ENCODE results near the gene KDM5A.
"Not testable (repeated sequence)": the region's sequence is repeated elsewhere in the genome, so short reads cannot be mapped to it uniquely, and the experiment has no call there.

KDM5A gene

GRCh38 chr12:252636-253035, 136.5 kb downstream of the KDM5A start:
- Histone ChIP-seq H3K36me3 (no peaks in the 10 kb centered on the region), H3K9me3 (peaks cover 5% of the 10 kb centered on the region), H3K4me1 (peaks cover 14% of the 10 kb centered on the region), H3K4me3 (no peak overlapping the region), H3K4me2 (no peak overlapping the region), H3K27me3 (no peaks in the 10 kb centered on the region), H3K9ac (no peak overlapping the region), H3K27ac (no peak overlapping the region), H4K20me1 (no peaks in the 10 kb centered on the region)
- no peak for TF ChIP-seq Cebpa-rat (IDR thresholded peaks at IDR 0.05)

- Histone ChIP-seq H3K9me3 (peaks cover 15% of the 10 kb centered on the region), H3K36me3 (no peaks in the 10 kb centered on the region), H3K27me3 (no peaks in the 10 kb centered on the region), H3K4me2 (no peak overlapping the region), H4K20me1 (no peaks in the 10 kb centered on the region), H3K27ac (no peak overlapping the region), H3K9ac (no peak overlapping the region), H3K4me1 (peaks cover 10% of the 10 kb centered on the region), H3K4me3 (no peak overlapping the region)
- TF ChIP-seq Cebpa-rat (IDR thresholded peaks at IDR 0.05), result no peak
Observed at GRCh38 chr12:247271-247670, 141.8 kb downstream of the KDM5A start.

- H3K9ac ChIP-seq, result no peak overlapping the region
- H3K4me3 ChIP-seq, result no peak overlapping the region
- H3K4me2 ChIP-seq, result no peak overlapping the region
- H3K27ac ChIP-seq, result no peak overlapping the region
- H3K4me1 ChIP-seq, result no peaks in the 10 kb centered on the region
- H4K20me1 ChIP-seq, result no peaks in the 10 kb centered on the region
- no peaks in the 10 kb centered on the region for H3K36me3 ChIP-seq
- peaks cover 15% of the 10 kb centered on the region for H3K9me3 ChIP-seq
- no peak for TF ChIP-seq Cebpa-rat (IDR thresholded peaks at IDR 0.05)
- no peaks in the 10 kb centered on the region for H3K27me3 ChIP-seq
Observed at GRCh38 chr12:243381-243780, 145.7 kb downstream of the KDM5A start.

GRCh38 chr12:242496-242895, 146.6 kb downstream of the KDM5A start:
- Histone ChIP-seq H3K27me3 (no peaks in the 10 kb centered on the region), H3K4me1 (no peaks in the 10 kb centered on the region), H3K4me3 (no peak overlapping the region), H3K9ac (no peak overlapping the region), H3K9me3 (peaks cover 15% of the 10 kb centered on the region), H3K27ac (no peak overlapping the region), H3K4me2 (no peak overlapping the region), H3K36me3 (no peaks in the 10 kb centered on the region), H4K20me1 (no peaks in the 10 kb centered on the region)
- no peak for TF ChIP-seq Cebpa-rat (IDR thresholded peaks at IDR 0.05)

GRCh38 chr12:241266-241665, 147.9 kb downstream of the KDM5A start:
- no peak for TF ChIP-seq Cebpa-rat (IDR thresholded peaks at IDR 0.05)
- Histone ChIP-seq H3K27me3 (no peaks in the 10 kb centered on the region), H3K9me3 (peaks cover 21% of the 10 kb centered on the region), H3K27ac (no peak overlapping the region), H3K4me2 (no peak overlapping the region), H4K20me1 (no peaks in the 10 kb centered on the region), H3K9ac (no peak overlapping the region), H3K4me1 (no peaks in the 10 kb centered on the region), H3K36me3 (no peaks in the 10 kb centered on the region), H3K4me3 (no peak overlapping the region)

GRCh38 chr12:240566-240965, 148.6 kb downstream of the KDM5A start:
- Histone ChIP-seq H3K4me3 (no peak overlapping the region), H3K9ac (no peak overlapping the region), H3K27ac (no peak overlapping the region), H4K20me1 (no peaks in the 10 kb centered on the region), H3K4me2 (no peak overlapping the region), H3K4me1 (no peaks in the 10 kb centered on the region), H3K9me3 (peaks cover 24% of the 10 kb centered on the region), H3K36me3 (no peaks in the 10 kb centered on the region), H3K27me3 (no peaks in the 10 kb centered on the region)
- TF ChIP-seq Cebpa-rat (IDR thresholded peaks at IDR 0.05), result no peak

- Histone ChIP-seq H3K27ac (no peak overlapping the region), H3K36me3 (no peaks in the 10 kb centered on the region), H4K20me1 (no peaks in the 10 kb centered on the region), H3K4me2 (no peak overlapping the region), H3K27me3 (no peaks in the 10 kb centered on the region), H3K9me3 (peaks cover 34% of the 10 kb centered on the region), H3K4me1 (peaks cover 5% of the 10 kb centered on the region), H3K4me3 (no peak overlapping the region), H3K9ac (no peak overlapping the region)
- no peak for TF ChIP-seq Cebpa-rat (IDR thresholded peaks at IDR 0.05)
Observed at GRCh38 chr12:238736-239398, 150.3 kb downstream of the KDM5A start.

GRCh38 chr12:238116-238515, 151.0 kb downstream of the KDM5A start:
- H3K27ac ChIP-seq, result no peak overlapping the region
- peaks cover 34% of the 10 kb centered on the region for H3K9me3 ChIP-seq
- no peaks in the 10 kb centered on the region for H3K27me3 ChIP-seq
- H3K36me3 ChIP-seq, result no peaks in the 10 kb centered on the region
- no peaks in the 10 kb centered on the region for H4K20me1 ChIP-seq
- TF ChIP-seq Cebpa-rat (IDR thresholded peaks at IDR 0.05), result no peak
- H3K9ac ChIP-seq, result no peak overlapping the region
- no peak overlapping the region for H3K4me3 ChIP-seq
- peaks cover 12% of the 10 kb centered on the region for H3K4me1 ChIP-seq
- H3K4me2 ChIP-seq, result no peak overlapping the region

GRCh38 chr12:237026-237815, 151.9 kb downstream of the KDM5A start:
- Histone ChIP-seq H3K9me3 (peaks cover 34% of the 10 kb centered on the region), H3K9ac (no peak overlapping the region), H3K4me2 (no peak overlapping the region), H3K27ac (no peak overlapping the region), H3K4me1 (peaks cover 21% of the 10 kb centered on the region), H3K4me3 (no peak overlapping the region), H4K20me1 (no peaks in the 10 kb centered on the region), H3K36me3 (no peaks in the 10 kb centered on the region), H3K27me3 (no peaks in the 10 kb centered on the region)
- TF ChIP-seq Cebpa-rat (IDR thresholded peaks at IDR 0.05), result no peak

GRCh38 chr12:236445-236844, 152.7 kb downstream of the KDM5A start:
- no peaks in the 10 kb centered on the region for H4K20me1 ChIP-seq
- H3K27ac ChIP-seq, result no peak overlapping the region
- no peak overlapping the region for H3K9ac ChIP-seq
- no peaks in the 10 kb centered on the region for H3K36me3 ChIP-seq
- no peaks in the 10 kb centered on the region for H3K27me3 ChIP-seq
- H3K9me3 ChIP-seq, result peaks cover 34% of the 10 kb centered on the region
- H3K4me2 ChIP-seq, result no peak overlapping the region
- no peak overlapping the region for H3K4me3 ChIP-seq
- no peak for TF ChIP-seq Cebpa-rat (IDR thresholded peaks at IDR 0.05)
- peaks cover 21% of the 10 kb centered on the region for H3K4me1 ChIP-seq

GRCh38 chr12:235967-236366, 153.2 kb downstream of the KDM5A start:
- not testable (repeated sequence) for H3K4me3 ChIP-seq, H3K27me3 ChIP-seq, H3K9ac ChIP-seq, H3K36me3 ChIP-seq, H4K20me1 ChIP-seq, H3K4me2 ChIP-seq, H3K27ac ChIP-seq
- H3K9me3 ChIP-seq, result peaks cover 34% of the 10 kb centered on the region
- H3K4me1 ChIP-seq, result peaks cover 21% of the 10 kb centered on the region

All from BLaER1 (cell line).